ENCODE data around the gene ZNF76.

GRCh38 chr6:35275744-35276260 lies 16.3 kb downstream of the ZNF76 start:
- TF ChIP-seq, protein P1, sequence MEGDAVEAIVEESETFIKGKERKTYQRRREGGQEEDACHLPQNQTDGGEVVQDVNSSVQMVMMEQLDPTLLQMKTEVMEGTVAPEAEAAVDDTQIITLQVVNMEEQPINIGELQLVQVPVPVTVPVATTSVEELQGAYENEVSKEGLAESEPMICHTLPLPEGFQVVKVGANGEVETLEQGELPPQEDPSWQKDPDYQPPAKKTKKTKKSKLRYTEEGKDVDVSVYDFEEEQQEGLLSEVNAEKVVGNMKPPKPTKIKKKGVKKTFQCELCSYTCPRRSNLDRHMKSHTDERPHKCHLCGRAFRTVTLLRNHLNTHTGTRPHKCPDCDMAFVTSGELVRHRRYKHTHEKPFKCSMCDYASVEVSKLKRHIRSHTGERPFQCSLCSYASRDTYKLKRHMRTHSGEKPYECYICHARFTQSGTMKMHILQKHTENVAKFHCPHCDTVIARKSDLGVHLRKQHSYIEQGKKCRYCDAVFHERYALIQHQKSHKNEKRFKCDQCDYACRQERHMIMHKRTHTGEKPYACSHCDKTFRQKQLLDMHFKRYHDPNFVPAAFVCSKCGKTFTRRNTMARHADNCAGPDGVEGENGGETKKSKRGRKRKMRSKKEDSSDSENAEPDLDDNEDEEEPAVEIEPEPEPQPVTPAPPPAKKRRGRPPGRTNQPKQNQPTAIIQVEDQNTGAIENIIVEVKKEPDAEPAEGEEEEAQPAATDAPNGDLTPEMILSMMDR (conservative IDR thresholded peaks at IDR 0.05): no peak
- no peak for TF ChIP-seq EZH2 (IDR thresholded peaks at IDR 0.05; ENCODE audit: low read depth)
